Measurements from ENCODE around the gene KRTAP3-3. TPM values are rescaled to one million over a fixed set of nuclear protein-coding genes. Genes with fewer than 3 reads are reported as not detected.

Gene KRTAP3-3
- total and polyA plus RNA-seq, 2 of the 4 experiments (the other 2 are of a cell fraction), result not detected

- Histone ChIP-seq H3K27ac (ENCODE audit: insufficient read depth, low read length) (no peak overlapping the region), H2BK15ac (ENCODE audit: low read depth, low read length) (no peak overlapping the region), H3K56ac (ENCODE audit: extremely low read depth, insufficient read depth, low read length) (no peak overlapping the region), H2AK5ac (ENCODE audit: low read depth, low read length) (no peak overlapping the region), H3K36me3 (ENCODE audit: control insufficient read depth, insufficient read depth, low read length) (no peaks in the 10 kb centered on the region), H3K9me1 (ENCODE audit: insufficient read depth, low read length) (no peaks in the 10 kb centered on the region), H2AFZ (replicated peaks; ENCODE audit: low read length, poor library complexity) (no peak overlapping the region), H2BK5ac (ENCODE audit: low read depth, low read length, poor library complexity, severe bottlenecking) (no peak overlapping the region), H4K20me1 (ENCODE audit: insufficient read depth, low read length) (no peaks in the 10 kb centered on the region), H3K27me3 (ENCODE audit: control insufficient read depth, insufficient read depth, low read length) (no peaks in the 10 kb centered on the region), H3K9ac (ENCODE audit: low read depth, low read length) (no peak overlapping the region), H3K4me3 (ENCODE audit: insufficient read depth, low read depth, low read length) (no peak overlapping the region), H4K8ac (ENCODE audit: low read depth in 2 of 2, low read length in 2 of 2) (no peak overlapping the region), H3K4me1 (ENCODE audit: control insufficient read depth, insufficient read depth, low read length) (no peaks in the 10 kb centered on the region), H4K91ac (ENCODE audit: insufficient read depth, low read depth, low read length) (no peak overlapping the region), H2AK9ac (replicated peaks; ENCODE audit: low read depth, low read length, poor library complexity) (no peak overlapping the region), H3K4ac (ENCODE audit: low read depth, low read length) (no peak overlapping the region), H4K5ac (ENCODE audit: low read depth, low read length) (no peak overlapping the region), H3K79me1 (ENCODE audit: low read depth in 1 of 2, low read length in 2 of 2) (no peaks in the 10 kb centered on the region), H3K14ac (replicated peaks; ENCODE audit: low read depth, low read length) (no peak overlapping the region), H2BK120ac (ENCODE audit: low read depth, low read length) (no peak overlapping the region), H3K23ac (ENCODE audit: low read depth, low read length) (no peak overlapping the region), H3K9me3 (ENCODE audit: control insufficient read depth, insufficient read depth, low read length) (no peaks in the 10 kb centered on the region), H3K18ac (ENCODE audit: low read depth, low read length) (no peak overlapping the region), H2BK20ac (ENCODE audit: low read depth, low read length) (no peak overlapping the region), H3K4me2 (ENCODE audit: low read depth, low read length) (no peak overlapping the region)
- ChIA-PET POLR2A (ENCODE audit: unreplicated experiment) (no interaction called here), CTCF (no interaction called here)
- intact Hi-C loops (cut with micrococcal nuclease), result no loop called here
- BruUV-seq (replicated peaks), result no TSS peak
- in situ Hi-C loops (cut with MboI; ENCODE audit: low sequenced_read_pairs), result no loop called here
- 100% methylated on average over 1 of the region's 2 CpGs; no CpG with 5 or more reads in 1 of the 2 experiments for WGBS, 2 experiments (ENCODE audit: extremely low coverage in 2 of 2, insufficient read length in 1 of 2)
- ATAC-seq (ENCODE audit: low read depth), result no peak
- dilution Hi-C loops (cut with HindIII; ENCODE audit: low sequenced_read_pairs, unreplicated experiment), result no loop called here
- no peak for DNase-seq
- TF ChIP-seq FOS (IDR thresholded peaks at IDR 0.05; ENCODE audit: low read depth, low read length) (no peak), MAFK (IDR thresholded peaks at IDR 0.05; ENCODE audit: low read depth, low read length) (peak; percentile 45)
These were observed 880 bp downstream of the KRTAP3-3 start for GRCh38 chr17:40993084-40993483.
